ENCODE data around the gene R3HCC1L.

DNA sequence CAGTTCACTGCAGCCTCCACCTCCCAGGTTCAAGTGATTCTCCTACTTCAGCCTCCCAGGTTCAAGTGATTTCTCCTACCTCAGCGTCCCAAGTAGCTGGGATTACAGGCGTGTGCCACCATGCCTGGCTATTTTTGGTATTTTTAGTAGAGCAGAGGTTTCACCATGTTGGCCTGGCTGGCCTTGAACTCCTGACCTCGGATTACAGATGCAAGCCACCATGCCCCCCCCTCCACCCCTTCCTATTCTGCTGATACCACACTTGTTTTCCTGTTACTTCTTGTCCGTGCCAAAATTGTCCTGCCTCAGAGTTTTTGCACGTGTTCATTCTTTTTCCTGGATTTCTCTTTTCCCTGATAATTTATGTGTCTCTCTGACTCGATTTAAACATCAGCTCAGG lies 62.5 kb downstream of the R3HCC1L start:
- TF ChIP-seq, protein P1, sequence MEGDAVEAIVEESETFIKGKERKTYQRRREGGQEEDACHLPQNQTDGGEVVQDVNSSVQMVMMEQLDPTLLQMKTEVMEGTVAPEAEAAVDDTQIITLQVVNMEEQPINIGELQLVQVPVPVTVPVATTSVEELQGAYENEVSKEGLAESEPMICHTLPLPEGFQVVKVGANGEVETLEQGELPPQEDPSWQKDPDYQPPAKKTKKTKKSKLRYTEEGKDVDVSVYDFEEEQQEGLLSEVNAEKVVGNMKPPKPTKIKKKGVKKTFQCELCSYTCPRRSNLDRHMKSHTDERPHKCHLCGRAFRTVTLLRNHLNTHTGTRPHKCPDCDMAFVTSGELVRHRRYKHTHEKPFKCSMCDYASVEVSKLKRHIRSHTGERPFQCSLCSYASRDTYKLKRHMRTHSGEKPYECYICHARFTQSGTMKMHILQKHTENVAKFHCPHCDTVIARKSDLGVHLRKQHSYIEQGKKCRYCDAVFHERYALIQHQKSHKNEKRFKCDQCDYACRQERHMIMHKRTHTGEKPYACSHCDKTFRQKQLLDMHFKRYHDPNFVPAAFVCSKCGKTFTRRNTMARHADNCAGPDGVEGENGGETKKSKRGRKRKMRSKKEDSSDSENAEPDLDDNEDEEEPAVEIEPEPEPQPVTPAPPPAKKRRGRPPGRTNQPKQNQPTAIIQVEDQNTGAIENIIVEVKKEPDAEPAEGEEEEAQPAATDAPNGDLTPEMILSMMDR (IDR thresholded peaks at IDR 0.05; ENCODE audit: insufficient read depth, low read length, poor library complexity, severe bottlenecking): no peak
- TF ChIP-seq EZH2phosphoT487 (conservative IDR thresholded peaks at IDR 0.05; ENCODE audit: low read length): no peak
